HG02852 (cell line): ENCODE measurements around the gene SMTNL1.
"Not testable (repeated sequence)": the region's sequence is repeated elsewhere in the genome, so short reads cannot be mapped to it uniquely, and the experiment has no call there.

Experiments used
- ATAC-seq: cut with Tn5 transposase; IDR thresholded peaks from one replicate; pipeline ENCODE4 v1.9.1; 2021; ENCODE audit warnings: mild to moderate bottlenecking, moderate library complexity; ENCODE audit not compliant: unreplicated experiment

SMTNL1 gene

DNA sequence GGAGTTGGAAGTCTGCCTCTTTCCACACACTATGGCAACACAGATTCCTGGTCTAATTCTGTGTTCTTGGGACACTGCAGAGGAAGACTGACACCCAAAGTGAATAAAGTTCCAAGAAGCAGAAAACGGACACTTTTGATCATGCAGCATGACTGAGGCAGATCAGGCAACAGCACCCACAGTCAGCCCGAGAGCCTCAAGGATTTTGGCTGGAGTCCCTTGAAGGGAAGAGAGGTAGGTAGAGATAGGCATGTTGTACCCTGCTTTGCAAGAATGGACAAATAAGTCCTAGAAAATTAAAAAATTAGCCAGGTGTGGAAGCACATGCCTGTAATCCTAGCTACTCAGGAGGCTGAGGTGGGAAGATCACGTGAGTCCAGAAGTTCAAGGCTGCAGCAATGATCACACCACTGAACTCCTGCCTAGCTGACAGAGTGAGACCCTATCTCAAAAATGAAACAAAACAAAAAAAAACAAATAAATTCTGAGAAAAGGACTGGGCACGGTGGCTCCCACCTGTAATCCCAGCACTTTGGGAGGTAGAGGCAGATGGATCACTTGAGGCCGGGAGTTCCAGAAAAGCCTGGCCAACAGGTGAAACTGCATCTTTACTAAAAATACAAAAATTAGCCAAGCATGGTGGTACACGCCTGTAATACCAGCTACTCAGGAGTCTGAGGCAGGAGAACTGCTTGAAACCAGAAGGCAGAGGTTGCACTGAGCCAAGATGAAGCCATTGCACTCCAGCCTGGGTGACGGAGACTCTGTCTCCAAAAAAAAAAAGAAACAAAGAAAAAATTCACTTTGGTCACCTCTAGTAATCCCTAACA, 28.8 kb upstream of the SMTNL1 start:
- ATAC-seq, result no peak

DNA sequence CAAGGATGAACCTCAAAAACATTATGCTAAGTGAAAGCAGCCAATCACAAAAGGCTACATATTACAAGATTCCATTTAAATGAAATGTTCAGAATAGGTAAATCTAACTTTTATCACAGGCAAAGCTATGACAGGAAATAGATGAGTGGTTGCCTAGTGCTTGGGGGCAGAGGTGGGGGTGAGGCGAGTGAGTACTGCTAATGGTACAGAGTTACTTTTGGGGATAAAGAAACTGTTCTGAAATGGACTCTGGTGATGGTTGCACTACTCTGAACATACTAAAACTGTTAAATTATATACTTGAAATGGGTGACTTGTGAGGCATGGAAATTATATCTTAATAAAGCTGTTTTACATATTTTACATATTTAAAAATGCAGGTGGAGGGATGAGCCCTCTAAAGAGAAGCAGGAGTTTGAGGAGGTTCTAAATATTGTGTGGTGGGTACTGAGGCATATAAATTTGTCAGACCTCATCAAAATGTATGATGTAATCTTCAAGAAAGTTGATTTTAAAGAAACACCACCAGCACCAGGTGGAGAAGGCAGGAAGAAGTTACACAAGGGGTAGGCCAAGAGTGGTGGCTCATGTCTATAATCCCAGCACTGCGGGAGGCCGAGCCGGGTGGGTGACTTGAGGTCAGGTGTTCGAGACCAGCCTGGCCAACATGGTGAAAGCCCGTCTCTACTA, 25.5 kb upstream of the SMTNL1 start:
- ATAC-seq, result no peak

DNA sequence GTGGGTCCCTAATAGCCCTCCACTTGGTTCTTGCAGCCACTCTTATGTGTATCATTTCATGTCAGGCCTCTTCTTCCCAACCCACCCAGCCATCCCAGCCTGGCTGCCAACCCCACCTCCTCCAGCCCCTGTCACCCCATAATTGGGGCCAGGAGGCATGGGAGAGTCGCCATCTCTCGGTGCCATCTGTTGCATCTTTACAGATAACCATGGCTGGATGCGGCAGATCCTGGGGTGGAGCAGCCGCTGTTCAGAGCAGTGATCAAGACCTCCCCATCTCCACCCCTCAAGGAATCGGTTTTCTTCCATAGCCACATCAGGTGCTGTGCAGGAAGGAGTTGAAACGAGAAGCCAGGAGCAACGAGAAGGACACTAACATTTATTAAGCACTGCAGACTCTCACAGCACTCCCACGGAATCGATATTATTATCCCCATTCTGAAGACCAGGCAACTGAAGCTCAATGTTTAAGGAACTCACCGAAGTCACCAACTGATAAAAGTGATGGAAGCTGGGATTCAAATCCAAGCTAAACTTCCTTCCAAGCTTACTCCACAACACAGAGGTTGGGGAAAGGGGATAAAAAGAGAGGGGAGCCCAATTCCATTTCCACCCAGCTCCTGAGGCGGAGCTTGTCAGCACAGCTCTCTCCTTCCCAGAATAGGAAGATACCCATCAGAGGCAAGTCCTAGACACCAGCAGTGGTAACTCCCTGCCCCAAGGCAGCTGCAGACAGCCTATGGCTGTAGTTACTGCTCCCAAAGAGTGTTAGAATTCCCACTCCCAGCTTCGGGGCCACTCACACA, 24.5 kb upstream of the SMTNL1 start:
- ATAC-seq, result no peak

DNA sequence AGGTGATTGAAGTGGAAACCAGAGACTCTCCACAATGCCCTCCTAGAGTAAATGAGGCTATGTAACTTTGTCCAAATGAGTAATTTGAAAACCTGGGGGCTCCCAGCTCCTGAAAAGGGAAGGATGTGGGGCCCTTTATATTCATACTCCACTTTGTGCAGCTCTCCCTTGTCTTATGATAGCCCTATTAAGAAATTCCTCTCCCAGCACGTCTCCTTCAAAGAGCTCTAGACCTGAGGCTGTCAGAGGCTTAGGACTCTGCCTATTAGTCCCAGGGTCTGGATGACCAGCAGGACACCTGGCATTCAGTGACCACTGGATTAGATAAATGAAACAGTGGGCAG, 24.0 kb upstream of the SMTNL1 start:
- no peak for ATAC-seq

DNA sequence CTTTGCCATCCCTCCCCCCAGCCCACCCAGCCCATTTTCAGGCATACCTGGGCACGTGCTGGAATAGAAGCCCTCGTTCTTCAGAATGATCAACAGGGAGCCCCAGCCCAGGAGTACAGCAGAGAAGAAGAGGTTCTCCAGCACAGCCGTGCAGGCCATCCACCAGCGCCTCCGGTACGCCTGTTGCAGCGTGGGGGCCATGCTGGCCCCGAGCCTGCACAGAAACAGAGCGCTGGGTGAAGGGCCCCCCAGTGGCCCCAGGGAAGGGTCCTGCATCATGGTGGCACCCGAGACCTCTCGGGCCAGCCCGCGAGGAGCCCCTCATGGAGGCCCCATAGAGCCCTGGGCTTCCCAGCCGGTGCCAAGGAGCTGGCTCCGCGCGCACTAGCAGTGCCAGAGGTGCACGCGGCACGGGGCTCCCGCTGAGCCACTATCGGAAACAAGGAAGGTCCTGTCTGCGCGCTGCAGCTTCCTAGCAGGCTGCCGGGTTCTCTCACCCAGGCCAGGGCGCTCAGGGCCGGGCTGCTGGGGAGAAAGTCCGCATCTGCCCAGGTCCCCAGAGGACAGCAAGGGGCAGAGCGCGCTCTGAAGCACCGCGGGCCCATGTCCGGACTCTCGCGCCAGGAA, 23.4 kb upstream of the SMTNL1 start:
- peak; percentile 38 for ATAC-seq

DNA sequence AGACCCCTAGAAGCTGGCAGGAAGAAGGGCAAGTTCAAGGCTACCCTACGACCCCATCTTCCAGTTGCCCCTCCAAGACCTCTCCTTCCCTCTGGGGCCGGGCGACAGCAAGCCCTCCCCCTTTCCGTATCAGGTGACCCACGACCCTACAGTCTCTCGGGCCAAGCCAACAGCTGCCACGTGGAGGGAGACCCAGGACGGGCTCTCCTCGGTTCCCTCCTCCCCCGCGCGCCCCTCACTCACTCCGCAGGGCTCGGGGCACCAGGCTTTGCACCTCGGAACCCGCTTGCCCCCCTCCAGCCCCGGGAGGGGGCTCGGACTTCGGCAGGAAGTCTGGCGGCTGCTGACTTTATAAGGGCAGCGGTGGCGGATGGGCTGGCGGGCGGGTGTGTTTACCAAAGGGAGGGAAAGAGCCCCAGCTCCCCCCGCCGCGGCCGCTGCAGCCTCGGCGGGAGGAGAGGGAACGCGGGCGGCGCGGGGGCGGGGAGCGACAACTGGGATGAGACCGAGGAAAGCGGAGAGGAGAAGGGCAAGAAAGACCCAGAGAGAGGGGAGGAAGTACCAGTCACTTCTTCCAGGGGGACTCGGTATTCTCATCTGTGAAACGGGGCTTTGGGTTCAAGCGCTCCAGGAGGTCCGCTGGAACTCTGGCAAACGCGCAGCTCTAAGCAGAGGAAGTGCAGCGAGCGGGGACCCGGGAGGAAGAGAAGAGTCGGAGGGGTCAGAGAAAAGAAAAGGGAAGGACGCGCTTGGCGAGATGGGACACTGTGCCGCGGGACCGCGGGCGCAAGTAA, 22.7 kb upstream of the SMTNL1 start:
- ATAC-seq, result peak; percentile 40

DNA sequence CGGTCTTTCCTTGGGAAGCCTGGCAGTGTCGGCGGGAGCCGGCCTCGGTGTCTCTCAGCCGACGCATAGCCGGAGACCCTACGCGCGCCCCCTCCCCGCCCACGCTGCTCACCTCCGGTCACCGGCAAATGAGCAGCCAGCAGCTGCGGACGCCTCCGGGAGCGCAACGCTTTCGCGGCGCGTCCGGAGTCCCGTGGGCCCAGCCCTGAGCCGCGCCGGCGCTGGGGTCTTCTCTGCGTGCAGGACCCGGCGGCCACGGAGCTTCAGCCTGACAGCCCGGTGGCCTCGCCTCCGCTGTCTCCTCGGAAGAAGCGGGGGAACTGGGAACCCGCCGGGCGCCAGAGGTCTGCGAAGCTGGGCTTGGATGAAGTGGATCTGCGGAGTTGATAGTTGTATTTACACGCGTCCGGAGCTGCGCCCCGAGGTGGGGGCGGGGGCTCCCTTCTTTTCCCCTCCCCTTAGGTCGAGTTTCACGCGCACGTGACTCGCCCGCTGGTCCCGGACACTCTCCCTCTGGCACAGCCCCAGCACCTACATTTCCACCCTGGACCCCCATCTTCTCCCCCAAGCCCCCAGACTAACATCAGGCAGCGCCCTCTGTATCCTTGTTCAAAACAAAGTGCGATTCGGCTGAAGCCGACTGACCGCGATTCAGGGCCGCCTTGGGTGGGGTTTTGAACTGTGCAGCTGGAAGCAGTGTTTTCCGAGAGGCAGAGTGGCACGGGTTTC, 21.9 kb upstream of the SMTNL1 start, which contains the start of gene SLC43A1:
TSS of gene SLC43A1 (minus strand) at position 371 of the 729 bp plus-strand sequence. CDS start 1,591 bp downstream, outside the sequence.
- peak; percentile 56 for ATAC-seq

DNA sequence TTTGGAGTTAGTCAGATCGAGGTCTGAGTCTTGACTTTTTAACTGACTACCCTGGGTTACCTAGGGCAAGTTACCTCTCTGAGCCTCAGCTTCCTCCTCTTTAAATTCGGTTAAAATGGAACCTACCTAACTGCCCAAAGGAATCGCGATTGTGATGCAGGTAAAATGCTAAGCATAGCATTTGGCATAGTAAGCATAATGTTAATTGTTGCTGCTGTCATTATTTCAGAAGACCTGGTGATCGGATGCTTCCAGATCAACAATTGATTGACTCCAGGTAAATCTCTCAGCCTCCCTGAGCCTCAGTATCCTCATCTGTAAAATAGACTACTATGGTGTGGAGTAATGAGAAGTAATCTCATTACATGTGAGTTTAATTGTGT, 21.3 kb upstream of the SMTNL1 start:
- ATAC-seq, result no peak

DNA sequence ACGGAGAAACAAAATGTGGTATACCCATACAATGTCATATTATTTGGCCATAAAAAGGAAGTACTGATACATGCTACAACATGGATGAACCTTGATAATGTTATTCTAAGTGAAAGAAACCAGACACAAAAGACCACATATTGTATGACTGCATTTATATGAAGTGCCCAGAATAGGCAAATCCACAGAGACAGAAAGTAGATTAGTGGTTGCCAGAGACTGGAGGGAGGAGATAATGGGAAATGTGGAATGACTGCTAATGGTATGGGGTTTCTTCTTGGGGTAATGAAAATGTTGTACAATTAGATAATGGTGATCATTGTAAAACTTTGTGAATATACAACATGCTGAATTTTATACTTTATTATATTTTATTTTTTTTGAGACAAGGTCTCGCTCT, 16.3 kb upstream of the SMTNL1 start:
- ATAC-seq, result no peak

DNA sequence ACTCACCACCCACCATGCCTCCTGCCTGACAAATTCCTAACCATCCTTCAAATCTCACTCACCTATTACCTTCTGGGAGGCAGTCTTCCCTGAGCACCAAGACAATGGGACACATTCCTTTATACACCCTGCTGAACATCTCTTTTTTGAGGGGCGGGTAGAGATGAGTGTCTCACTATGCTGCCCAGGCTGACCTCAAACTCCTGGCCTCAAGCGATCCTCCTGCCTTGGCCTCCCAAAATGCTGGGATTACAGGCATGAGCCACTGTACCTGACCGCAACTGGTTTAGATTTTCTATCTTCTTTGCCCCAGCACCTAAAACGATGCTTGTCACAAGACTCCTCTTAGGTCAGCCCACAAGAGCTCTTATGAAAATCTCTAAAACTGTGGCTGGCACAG, 14.0 kb upstream of the SMTNL1 start:
- ATAC-seq, result no peak

DNA sequence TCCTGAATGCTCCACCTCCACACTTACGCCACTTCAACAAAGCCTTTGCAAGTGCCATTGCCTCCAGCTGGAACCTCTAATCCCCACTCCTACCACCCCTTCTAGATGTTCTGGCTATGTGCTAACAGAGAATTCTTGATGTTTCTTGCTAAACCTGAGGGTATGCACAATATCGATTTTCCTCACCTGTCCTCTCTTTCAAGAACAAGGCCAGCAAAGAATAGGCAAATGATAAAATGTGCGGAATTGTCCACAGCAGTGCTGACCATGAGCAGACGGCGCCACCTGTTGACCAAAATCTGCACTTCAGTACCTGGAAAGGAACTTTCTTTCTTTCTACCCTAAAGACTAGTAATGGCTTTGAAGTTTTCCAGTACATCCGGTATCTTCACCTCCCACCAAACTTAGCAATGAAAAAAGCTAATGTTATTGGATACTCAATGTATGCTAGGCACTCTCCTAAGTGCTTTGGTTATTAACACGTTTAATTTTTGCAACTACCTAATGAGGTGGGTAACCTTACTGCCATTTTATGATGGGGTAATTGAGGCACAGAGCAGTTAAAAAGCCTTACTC, 10.3 kb upstream of the SMTNL1 start:
- no peak for ATAC-seq

DNA sequence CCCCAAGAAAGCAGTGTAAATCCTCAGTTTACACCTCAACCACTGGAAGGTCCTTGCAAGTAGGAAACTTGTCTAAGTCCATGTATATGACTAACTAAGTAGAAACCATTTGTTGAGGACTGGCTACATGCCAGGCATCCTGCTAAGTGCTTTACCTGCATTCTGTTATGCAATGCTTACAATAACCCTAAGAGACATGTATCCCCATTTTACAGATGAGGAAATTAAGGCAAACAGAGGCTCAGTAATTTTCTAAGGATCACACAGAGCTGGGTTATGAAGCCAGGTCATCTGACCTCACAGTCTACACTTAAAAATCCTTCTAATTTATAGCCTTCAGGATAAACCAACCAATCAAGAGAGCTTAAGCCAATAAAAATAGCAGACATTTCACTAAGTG, 8.4 kb upstream of the SMTNL1 start:
- no peak for ATAC-seq

DNA sequence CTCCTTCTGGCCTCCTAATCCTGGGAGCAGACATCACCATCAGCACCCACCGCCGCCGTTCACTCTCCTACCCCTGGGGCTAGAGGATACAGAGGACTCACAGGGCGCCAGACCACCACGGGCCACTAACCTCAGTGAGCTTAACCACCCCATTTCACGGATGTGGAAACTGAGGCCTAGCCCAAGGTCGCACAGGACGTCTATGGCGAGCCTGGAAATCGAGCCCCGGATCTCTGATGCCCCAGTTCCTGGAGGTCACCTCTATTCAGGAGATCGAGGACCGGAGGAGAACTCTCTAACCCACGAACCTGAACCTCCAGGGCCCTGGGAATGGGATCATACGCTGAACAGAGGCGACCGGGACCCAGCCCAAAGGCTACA, 7.2 kb upstream of the SMTNL1 start:
- peak; percentile 10 for ATAC-seq

DNA sequence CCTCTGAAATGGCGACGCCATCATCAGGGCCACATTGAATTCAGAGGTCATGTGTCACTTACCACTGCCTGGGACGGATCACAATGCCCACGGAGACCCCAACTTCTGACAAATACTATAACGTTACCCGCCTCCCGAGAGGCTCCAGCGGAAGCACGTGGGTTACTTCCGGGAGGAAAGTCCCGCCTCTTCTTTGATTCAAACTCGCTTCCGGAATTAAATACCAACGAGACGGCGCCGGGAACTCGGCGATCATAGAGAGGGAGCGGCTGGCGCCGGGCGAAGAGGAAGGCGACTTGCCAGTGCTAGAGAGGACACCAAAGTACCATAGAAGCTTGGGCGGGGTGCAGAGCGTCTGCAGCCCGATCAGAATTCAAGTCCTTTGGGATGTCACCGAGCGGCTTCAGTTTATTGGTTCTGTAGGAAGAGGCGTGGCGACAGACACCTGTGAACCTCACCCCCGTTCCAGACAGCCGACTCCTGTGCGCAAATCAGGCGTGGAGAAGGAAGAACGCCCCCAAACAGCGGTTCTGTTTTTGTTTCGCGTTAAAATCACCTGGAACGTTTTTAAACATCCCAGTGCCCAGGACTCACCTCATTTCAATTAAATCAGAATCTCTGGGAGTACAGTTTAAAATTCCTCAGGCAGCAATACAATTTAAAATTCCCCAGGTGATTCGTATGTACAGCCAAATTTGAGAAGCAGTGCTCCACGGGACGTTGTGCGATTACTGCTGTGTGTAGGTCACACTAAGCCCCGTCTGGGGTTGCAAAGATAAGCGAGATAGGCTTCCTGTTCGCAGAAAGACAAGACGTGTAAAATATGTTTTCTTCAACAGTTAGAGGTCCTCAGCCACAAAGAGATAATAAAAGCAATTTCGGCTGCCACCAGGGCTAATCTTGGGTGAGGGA, 6.5 kb upstream of the SMTNL1 start, which contains the start of gene TIMM10:
TSS of gene TIMM10 (minus strand) at position 159 of the 912 bp plus-strand sequence. CDS start 565 bp downstream, outside the sequence.
- peak; percentile 99 for ATAC-seq

DNA sequence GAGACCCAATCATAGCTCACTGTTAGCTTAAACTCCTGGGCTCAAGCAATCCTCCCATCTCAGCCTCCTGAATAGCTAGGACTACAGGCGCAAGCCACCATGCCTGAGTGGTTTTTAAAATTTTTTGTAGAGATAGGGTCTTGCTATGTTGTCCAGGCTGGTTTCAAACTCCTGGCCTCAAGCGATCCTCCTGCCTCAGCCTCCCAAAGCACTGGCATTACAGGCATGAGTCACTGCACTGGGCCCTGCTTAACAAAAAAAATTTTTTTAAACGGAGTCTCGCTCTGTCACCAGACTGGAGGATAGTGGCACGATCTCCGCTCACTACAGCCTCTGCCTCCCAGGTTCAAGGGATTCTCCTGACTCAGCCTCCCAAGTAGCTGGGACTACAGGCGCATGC, 2.9 kb upstream of the SMTNL1 start:
- ATAC-seq, result not testable (repeated sequence)

DNA sequence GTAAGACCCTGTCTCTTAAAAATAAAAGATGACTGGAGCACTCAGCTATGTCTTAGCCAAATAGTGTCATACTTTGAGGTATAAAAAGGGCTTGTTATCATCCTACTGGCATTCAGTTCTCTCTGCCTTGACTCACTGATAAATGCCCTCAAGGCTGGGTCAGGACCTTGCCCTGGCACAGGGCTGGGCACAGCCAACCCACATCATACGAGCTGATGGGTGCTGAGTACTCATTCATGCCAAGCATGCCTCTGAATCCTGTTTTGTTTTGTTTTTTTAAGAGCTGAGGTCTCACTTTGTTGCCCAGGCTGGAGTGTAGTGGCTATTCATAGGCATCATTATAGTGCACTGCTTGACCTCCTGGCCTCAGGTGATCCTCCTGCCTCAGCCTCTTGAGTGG, 1.9 kb downstream of the SMTNL1 start:
- no peak for ATAC-seq

DNA sequence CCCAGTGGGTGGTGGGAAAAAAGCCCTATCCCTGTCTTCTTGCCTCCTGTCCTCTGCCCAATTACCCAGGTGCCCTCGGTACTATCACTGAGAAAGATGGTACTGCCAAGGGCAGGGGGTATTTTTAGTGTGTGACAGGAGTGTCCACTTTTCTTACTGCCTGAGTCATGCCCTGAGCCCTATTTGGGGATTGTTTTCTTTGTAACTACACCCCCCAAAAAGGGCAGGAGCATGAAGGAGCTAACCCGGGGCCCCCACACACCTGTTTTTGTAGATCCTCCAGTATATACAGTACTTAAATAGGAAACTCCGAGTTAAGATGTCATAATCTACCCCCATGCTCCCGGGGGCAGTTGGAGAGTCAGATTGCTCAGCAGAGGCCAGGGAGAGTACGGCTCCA, 3.8 kb downstream of the SMTNL1 start:
- no peak for ATAC-seq

DNA sequence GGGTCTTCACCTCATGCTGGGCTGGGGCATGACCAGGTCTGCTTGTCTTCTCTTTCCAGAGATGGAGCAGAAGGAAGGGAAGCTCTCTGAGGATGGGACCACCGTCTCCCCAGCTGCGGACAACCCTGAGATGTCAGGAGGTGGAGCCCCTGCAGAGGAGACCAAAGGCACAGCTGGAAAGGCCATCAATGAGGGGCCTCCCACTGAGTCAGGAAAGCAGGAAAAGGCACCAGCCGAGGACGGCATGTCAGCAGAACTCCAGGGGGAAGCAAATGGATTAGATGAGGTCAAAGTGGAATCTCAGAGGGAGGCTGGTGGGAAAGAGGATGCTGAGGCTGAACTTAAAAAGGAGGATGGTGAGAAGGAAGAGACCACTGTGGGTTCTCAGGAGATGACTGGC, 5.2 kb downstream of the SMTNL1 start:
- no peak for ATAC-seq
